ENCODE results near the gene PLA2G4A.
"Not testable (repeated sequence)": the region's sequence is repeated elsewhere in the genome, so short reads cannot be mapped to it uniquely, and the experiment has no call there.

PLA2G4A gene

GRCh38 chr1:186922814-186923213, 94.1 kb downstream of the PLA2G4A start:
- not testable (repeated sequence) for DNase-seq (ENCODE audit: low spot score)

GRCh38 chr1:186923486-186923885, 94.7 kb downstream of the PLA2G4A start:
- no peak for DNase-seq (ENCODE audit: low spot score)

GRCh38 chr1:186925881-186926669, 97.3 kb downstream of the PLA2G4A start:
- DNase-seq (ENCODE audit: low spot score) = no peak

GRCh38 chr1:186927884-186928283, 99.1 kb downstream of the PLA2G4A start:
- no peak for DNase-seq (ENCODE audit: low spot score)

GRCh38 chr1:186930238-186930637, 101.5 kb downstream of the PLA2G4A start:
- no peak for DNase-seq (ENCODE audit: low spot score)

- DNase-seq (ENCODE audit: low spot score) = no peak
Observed at GRCh38 chr1:186937016-186937670, 108.4 kb downstream of the PLA2G4A start.

GRCh38 chr1:186943891-186944686, 115.3 kb downstream of the PLA2G4A start:
- no peak for DNase-seq (ENCODE audit: low spot score)

GRCh38 chr1:186945146-186945545, 116.4 kb downstream of the PLA2G4A start:
- DNase-seq (ENCODE audit: low spot score) = no peak

- no peak for DNase-seq (ENCODE audit: low spot score)
Observed at GRCh38 chr1:186948535-186948934, 119.8 kb downstream of the PLA2G4A start.

- DNase-seq (ENCODE audit: low spot score) = no peak
Observed at GRCh38 chr1:186949173-186949572, 120.4 kb downstream of the PLA2G4A start.

GRCh38 chr1:186950547-186950946, 121.8 kb downstream of the PLA2G4A start:
- DNase-seq (ENCODE audit: low spot score) = no peak

- DNase-seq (ENCODE audit: low spot score) = no peak
Observed at GRCh38 chr1:186953876-186954275, 125.1 kb downstream of the PLA2G4A start.

GRCh38 chr1:186957314-186957713, 128.6 kb downstream of the PLA2G4A start:
- DNase-seq (ENCODE audit: low spot score) = no peak

- no peak for DNase-seq (ENCODE audit: low spot score)
Observed at GRCh38 chr1:186958520-186958919, 129.8 kb downstream of the PLA2G4A start.

- DNase-seq (ENCODE audit: low spot score) = no peak
Observed at GRCh38 chr1:186960861-186961260, 132.1 kb downstream of the PLA2G4A start.

GRCh38 chr1:186965847-186966246, 137.1 kb downstream of the PLA2G4A start:
- no peak for DNase-seq (ENCODE audit: low spot score)

- no peak for DNase-seq (ENCODE audit: low spot score)
Observed at GRCh38 chr1:186966456-186966855, 137.7 kb downstream of the PLA2G4A start.

- no peak for DNase-seq (ENCODE audit: low spot score)
Observed at GRCh38 chr1:186967656-186968394, 139.1 kb downstream of the PLA2G4A start.

GRCh38 chr1:186974774-186975181, 146.0 kb downstream of the PLA2G4A start:
- no peak for DNase-seq (ENCODE audit: low spot score)

GRCh38 chr1:186975220-186975619, 146.5 kb downstream of the PLA2G4A start:
- no peak for DNase-seq (ENCODE audit: low spot score)

GRCh38 chr1:186976700-186977099, 148.0 kb downstream of the PLA2G4A start:
- no peak for DNase-seq (ENCODE audit: low spot score)
